IPS-15b (cell line): ENCODE data around the gene ARHGEF12.

Experiments used
- H3K27me3 ChIP-seq: one replicate; pipeline ENCODE4 v1.6.1; 2013; ENCODE audit warnings: low read length; ENCODE audit not compliant: control insufficient read depth, insufficient read depth
- H3K36me3 ChIP-seq: one replicate; pipeline ENCODE4 v1.6.1; 2013; ENCODE audit warnings: low read length; ENCODE audit not compliant: control insufficient read depth, insufficient read depth
- H3K4me1 ChIP-seq: one replicate; pipeline ENCODE4 v1.6.1; 2013; ENCODE audit warnings: mild to moderate bottlenecking, low read length; ENCODE audit not compliant: control insufficient read depth, insufficient read depth
- H3K4me3 ChIP-seq: one replicate; pipeline ENCODE4 v1.5.1; 2013; ENCODE audit warnings: low read depth, low read length
- H3K9ac ChIP-seq: one replicate; pipeline ENCODE4 v1.6.1; 2013; ENCODE audit warnings: low read depth, mild to moderate bottlenecking, low read length
- H3K9me3 ChIP-seq: one replicate; pipeline ENCODE4 v1.6.1; 2013; ENCODE audit warnings: mild to moderate bottlenecking, low read length; ENCODE audit not compliant: control insufficient read depth, insufficient read depth

The ARHGEF12 gene

DNA sequence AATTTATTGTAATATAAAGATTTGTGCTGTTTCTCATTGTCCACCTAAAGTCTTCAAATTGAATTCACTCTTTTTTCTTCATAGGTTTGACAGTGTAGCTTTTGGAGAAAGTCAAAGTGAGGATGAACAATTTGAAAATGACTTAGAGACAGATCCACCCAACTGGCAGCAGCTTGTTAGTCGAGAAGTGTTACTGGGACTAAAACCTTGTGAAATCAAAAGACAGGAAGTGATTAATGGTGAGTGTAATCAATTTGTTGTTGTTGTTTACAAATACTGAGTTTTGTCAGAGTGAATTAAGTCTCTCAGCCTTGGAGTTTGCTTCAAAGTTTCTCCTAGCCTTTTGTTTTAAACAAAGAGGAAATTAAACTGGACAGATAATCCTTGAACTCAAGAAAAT, 121.8 kb downstream of the ARHGEF12 start:
- Histone ChIP-seq H3K9me3 (no peaks in the 10 kb centered on the region), H3K4me3 (no peak overlapping the region), H3K27me3 (no peaks in the 10 kb centered on the region), H3K9ac (no peak overlapping the region), H3K4me1 (no peaks in the 10 kb centered on the region), H3K36me3 (peaks cover 8% of the 10 kb centered on the region)

DNA sequence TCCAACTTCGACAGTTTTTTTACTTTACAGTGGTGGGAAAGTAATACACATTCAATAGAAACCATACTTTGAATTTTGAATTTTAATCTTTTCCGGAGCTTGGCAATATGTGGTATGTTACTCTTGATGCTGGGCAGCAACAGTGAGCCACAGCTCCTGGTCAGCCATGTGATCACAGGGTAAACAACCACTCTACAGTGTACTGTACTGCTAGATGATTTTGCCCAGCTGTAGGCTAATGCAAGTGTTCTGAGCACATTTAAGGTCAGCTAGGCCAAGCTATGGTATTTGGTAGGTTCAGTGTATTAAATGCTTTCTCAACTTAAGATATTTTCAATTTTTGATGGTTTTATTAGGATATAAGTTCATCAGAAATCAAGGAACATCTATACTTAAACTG, 126.6 kb downstream of the ARHGEF12 start:
- Histone ChIP-seq H3K9ac (no peak overlapping the region), H3K4me1 (no peaks in the 10 kb centered on the region), H3K27me3 (no peaks in the 10 kb centered on the region), H3K9me3 (no peaks in the 10 kb centered on the region), H3K36me3 (peaks cover 11% of the 10 kb centered on the region), H3K4me3 (no peak overlapping the region)

DNA sequence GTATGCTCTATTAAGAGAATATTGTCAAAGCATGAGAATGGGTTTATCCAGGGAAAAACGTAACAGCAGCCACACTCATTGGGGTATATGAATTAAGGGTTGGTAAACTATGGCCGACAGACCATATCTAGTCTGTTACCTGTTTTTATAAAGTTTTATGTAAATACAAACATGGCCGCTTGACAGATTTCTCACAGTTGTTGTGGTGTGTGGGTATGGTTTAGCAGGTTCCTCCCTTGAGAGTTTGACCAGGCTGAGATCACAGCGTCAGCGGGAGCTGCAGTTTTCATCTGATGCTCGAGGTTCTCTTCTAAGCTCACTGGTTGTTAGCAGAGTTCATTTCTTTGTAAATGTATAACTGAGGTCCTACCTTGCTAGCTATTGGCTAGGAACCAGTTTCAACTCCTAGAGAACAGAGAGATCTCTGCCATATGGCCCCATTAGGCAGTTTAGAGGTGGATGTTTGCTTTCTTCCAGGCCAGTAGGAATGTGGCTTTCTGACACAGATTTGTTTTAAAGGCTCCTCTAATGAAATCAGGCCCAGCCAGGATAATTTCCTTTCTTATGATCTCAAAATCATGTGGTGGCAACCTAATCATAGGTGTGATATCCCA, 129.8 kb downstream of the ARHGEF12 start:
- peaks cover 8% of the 10 kb centered on the region for H3K36me3 ChIP-seq

DNA sequence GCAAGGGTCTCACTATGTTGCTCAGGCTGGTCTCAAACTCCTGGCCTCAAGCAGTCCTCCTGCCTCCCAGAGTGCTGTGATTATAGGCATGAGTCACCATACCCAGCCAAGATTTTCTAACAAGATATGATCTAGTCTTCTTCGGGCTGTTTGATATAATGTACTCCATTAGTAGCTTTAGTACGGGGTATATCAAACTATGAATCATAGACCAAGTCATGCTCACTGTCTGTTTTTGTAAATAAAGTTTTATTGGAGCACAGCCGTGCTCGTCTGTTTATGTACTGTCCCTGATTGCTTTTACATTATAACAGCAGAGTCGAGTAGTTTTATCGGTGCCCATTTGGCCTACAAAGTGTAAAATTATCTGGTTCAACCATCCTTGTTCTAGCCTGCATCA, 131.4 kb downstream of the ARHGEF12 start:
- Histone ChIP-seq H3K4me3 (no peak overlapping the region), H3K4me1 (no peaks in the 10 kb centered on the region), H3K9me3 (no peaks in the 10 kb centered on the region), H3K36me3 (peaks cover 3% of the 10 kb centered on the region), H3K27me3 (no peaks in the 10 kb centered on the region), H3K9ac (no peak overlapping the region)

More for the DNA sequence above, 129.8 kb downstream of the ARHGEF12 start:
- Histone ChIP-seq H3K9ac (no peak overlapping the region), H3K4me3 (no peak overlapping the region), H3K9me3 (no peaks in the 10 kb centered on the region), H3K27me3 (no peaks in the 10 kb centered on the region), H3K4me1 (no peaks in the 10 kb centered on the region)

DNA sequence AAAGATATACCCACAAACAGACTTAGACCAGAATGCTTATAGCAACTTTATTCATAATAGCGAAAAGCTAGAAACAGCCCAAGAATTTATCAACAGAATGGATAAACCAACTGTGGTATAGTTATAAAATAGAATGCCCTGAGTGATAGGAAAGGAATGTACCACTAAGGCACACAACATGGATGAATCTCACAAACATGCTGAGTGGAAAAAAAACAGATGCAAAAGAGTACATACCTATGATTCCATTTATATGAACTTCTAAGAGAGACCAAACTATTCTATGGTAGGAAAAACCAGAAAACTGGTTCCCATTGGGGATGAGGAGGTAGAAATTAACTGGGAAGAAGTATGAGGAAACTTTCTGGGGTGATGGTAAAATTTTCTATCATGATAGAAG, 134.9 kb downstream of the ARHGEF12 start:
- H3K4me1 ChIP-seq: no peaks in the 10 kb centered on the region
- H3K9me3 ChIP-seq: no peaks in the 10 kb centered on the region
- H3K9ac ChIP-seq: no peak overlapping the region
- H3K4me3 ChIP-seq: no peak overlapping the region
- no peaks in the 10 kb centered on the region for H3K36me3 ChIP-seq
- H3K27me3 ChIP-seq: no peaks in the 10 kb centered on the region

DNA sequence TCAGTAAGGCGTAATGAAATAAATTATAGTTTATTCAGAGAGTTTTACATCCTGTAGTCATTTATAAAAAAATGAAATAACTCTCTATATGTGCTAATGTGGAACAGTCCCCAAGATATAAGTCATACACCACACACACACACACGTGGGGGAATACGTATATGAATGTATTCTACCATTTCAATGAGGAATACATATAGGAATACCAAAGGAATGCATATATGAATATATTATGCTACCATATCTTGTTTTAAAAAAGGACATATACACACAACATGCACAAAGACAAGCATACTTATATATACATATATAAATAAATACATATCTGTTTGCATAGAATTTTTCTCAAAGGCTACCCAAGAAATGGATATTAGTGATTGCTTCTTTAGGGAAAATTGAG, 135.8 kb downstream of the ARHGEF12 start:
- no peaks in the 10 kb centered on the region for H3K36me3 ChIP-seq
- H3K4me1 ChIP-seq: no peaks in the 10 kb centered on the region
- no peaks in the 10 kb centered on the region for H3K9me3 ChIP-seq
- no peak overlapping the region for H3K4me3 ChIP-seq
- no peak overlapping the region for H3K9ac ChIP-seq
- no peaks in the 10 kb centered on the region for H3K27me3 ChIP-seq

DNA sequence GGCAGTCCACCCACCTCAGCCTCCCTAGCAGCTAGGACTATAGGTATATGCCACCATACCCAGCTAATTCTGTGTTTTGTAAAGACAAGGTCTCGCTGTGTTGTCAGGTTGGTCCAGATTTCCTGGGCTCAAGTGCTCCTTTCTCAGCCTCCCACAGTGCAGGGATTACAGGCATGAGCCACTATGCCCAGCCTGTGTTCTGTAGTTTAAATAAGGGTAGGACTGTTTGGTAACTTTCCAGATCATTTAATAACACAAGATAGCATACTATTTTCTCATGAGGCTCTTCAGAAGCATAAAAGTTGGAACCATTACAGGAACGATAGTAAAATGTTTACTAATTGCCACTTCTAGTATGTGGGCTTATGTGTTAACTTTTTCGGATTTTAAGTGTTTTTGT, 137.3 kb downstream of the ARHGEF12 start:
- H3K9ac ChIP-seq: no peak overlapping the region
- no peaks in the 10 kb centered on the region for H3K4me1 ChIP-seq
- H3K9me3 ChIP-seq: no peaks in the 10 kb centered on the region
- no peaks in the 10 kb centered on the region for H3K36me3 ChIP-seq
- no peaks in the 10 kb centered on the region for H3K27me3 ChIP-seq
- no peak overlapping the region for H3K4me3 ChIP-seq

DNA sequence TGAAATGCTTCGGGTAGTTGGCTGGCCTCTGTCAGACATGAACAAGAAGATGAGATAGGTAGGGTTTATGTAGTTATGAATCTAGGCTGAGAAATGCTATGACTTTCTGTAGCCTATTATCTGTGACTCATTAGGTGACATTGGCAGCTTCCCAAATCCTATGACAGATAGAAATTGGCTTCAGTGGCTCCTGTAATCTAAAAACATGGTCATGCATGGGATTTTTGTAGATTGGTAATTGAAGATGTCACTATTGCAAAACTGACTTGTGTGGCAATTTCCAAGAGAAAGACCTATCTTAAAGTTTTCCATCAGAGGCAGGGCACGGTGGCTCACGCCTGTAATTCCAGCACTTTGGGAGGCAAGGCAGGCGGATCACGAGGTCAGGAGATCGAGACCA, 145.9 kb downstream of the ARHGEF12 start:
- Histone ChIP-seq H3K4me3 (no peak overlapping the region), H3K9ac (no peak overlapping the region), H3K4me1 (no peaks in the 10 kb centered on the region), H3K36me3 (peaks cover 14% of the 10 kb centered on the region), H3K9me3 (no peaks in the 10 kb centered on the region), H3K27me3 (no peaks in the 10 kb centered on the region)

DNA sequence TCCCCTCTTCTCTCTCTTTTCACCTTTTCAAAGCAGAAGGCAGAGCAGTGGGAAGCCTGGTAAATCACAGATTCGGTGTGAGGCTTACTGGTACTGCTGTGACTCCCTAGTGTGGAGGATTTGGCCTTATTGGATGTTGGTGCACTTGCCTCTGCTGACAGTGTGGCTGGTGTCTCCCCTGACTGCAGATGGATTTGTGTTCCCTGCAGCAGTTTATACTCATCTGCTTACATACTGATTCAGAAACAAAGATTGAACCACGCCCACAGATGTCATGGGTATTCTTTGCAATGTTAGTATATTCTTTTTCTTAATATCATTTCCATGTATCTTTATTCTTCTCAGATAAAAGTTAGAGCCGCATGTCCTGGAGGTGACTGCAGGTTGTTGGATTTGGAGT, 148.5 kb downstream of the ARHGEF12 start:
- Histone ChIP-seq H3K27me3 (no peaks in the 10 kb centered on the region), H3K9ac (no peak overlapping the region), H3K9me3 (no peaks in the 10 kb centered on the region), H3K4me1 (no peaks in the 10 kb centered on the region), H3K4me3 (no peak overlapping the region), H3K36me3 (peaks cover 13% of the 10 kb centered on the region)

DNA sequence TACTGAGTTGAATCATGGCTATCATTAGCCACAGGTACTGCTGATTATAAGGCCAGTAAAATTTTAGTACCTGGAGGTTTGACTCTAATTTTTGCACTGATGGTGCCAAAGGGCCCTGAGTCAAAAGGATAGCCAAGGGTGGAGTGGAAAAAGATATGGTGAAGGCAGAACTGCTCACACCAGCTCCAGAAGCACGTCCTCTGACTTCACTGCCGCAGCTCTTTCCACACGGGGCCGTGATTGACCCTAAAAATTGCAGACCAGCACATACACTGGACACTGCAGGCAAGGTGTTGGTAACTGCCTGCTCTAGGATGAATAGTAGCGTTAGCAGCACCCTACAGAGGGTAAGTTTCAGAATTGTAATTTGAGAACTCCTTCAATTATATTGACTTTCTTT, 149.9 kb downstream of the ARHGEF12 start:
- H3K36me3 ChIP-seq: peaks cover 8% of the 10 kb centered on the region
- no peaks in the 10 kb centered on the region for H3K27me3 ChIP-seq
- H3K4me3 ChIP-seq: no peak overlapping the region

DNA sequence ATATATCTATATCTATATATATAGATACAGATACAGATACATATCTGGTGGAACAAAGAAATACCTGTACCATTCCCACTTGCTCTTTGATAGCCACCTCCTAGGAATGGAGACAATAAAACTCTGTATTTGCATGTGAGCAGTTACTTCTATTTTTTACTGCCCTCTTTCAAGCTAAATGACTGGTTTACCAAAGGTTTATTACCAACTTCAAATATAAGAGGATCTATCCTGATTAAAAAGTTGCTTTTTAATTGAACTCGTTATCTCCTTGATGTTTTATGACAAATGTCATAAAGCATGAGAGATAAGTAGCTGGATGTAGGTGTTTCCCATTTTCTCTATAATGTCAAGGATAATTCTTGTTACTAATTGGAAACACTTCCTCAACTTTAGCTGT, 153.6 kb downstream of the ARHGEF12 start:
- no peak overlapping the region for H3K9ac ChIP-seq
- H3K4me1 ChIP-seq: no peaks in the 10 kb centered on the region
- H3K9me3 ChIP-seq: no peaks in the 10 kb centered on the region
- H3K4me3 ChIP-seq: no peak overlapping the region
- no peaks in the 10 kb centered on the region for H3K27me3 ChIP-seq
- H3K36me3 ChIP-seq: peaks cover 2% of the 10 kb centered on the region

More for the DNA sequence above, 149.9 kb downstream of the ARHGEF12 start:
- no peak overlapping the region for H3K9ac ChIP-seq
- H3K9me3 ChIP-seq: no peaks in the 10 kb centered on the region
- H3K4me1 ChIP-seq: no peaks in the 10 kb centered on the region

DNA sequence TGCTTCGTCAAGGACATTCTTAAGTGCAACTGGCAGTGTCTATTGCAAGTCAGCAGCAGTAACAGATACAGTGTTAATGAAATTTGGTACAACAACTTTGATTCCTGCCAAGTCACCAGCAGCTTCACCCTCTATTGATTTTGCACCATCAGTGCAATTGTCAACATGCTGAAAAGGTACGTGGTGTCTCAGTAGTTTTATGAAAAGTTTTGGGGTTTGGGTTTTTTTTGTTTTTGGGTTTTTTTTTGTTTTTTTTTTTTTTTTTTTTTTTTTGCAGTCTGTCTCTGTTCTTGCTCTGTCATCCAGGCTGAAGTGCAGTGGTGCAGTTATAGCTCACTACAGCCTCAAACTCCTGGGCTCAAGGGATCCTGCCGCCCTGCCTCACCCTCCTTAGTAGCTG, 156.3 kb downstream of the ARHGEF12 start:
- Histone ChIP-seq H3K4me1 (no peaks in the 10 kb centered on the region), H3K4me3 (no peak overlapping the region), H3K9me3 (no peaks in the 10 kb centered on the region), H3K9ac (no peak overlapping the region), H3K36me3 (no peaks in the 10 kb centered on the region), H3K27me3 (no peaks in the 10 kb centered on the region)
